NOMO-1 (cell line): ENCODE measurements around the gene SMAD5.

Experiments
- DNase-seq, 2 experiments: peaks; one replicate each; lab custom pipeline; 2025; ENCODE audit not compliant: unreplicated experiment in 2 of 2; lab: John Stamatoyannopoulos, UW

Gene SMAD5

DNA sequence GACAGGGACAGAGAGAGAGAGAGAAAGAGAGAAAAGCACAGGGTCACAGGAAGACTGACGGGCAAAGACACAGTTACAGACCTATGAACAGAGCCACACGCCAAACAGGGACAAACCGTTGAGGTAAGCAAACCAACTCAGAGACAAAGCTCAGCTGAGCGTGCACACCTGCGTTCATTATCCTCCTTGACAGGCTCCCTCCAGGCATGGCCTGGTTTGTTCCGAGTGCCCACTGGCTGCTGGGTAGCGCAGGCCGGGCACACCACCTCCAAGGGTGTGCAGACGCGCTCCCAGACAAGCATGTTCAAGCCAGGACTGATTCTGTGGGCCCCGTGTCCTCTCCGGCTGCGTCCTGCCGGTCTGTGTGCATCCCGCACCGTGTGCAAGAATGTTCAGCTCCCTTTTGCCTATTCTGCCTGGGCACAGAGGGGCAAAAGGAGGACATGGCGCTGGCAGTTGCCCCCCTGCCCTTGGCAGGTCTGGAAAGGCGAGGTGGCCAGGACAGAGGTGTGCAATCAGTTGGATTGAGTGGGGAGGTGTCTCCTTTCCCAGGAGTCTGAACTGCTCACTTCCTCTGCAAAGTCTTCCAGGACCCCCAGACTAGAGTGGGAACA lies 60.8 kb downstream of the SMAD5 start:
- DNase-seq, result no peak

DNA sequence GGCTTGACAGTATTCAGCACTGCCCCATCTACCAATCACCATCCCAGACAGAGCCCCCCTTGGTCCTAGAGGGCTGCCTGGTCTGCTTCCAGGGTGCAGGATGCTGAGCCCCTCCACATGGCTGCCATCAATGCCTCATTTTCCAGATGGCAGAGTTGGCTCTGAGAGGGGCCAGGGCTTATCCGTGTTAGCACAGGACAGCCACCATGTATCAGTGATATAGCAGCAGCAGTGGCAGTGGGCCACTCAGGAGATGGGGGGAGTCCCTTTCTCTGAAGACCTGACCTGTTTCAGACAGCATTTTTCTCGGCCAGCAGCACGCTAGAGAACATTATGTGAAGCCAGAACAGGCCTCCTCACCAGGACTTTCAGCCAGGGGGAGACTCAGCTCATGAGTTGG lies 61.9 kb downstream of the SMAD5 start:
- no peak for DNase-seq

DNA sequence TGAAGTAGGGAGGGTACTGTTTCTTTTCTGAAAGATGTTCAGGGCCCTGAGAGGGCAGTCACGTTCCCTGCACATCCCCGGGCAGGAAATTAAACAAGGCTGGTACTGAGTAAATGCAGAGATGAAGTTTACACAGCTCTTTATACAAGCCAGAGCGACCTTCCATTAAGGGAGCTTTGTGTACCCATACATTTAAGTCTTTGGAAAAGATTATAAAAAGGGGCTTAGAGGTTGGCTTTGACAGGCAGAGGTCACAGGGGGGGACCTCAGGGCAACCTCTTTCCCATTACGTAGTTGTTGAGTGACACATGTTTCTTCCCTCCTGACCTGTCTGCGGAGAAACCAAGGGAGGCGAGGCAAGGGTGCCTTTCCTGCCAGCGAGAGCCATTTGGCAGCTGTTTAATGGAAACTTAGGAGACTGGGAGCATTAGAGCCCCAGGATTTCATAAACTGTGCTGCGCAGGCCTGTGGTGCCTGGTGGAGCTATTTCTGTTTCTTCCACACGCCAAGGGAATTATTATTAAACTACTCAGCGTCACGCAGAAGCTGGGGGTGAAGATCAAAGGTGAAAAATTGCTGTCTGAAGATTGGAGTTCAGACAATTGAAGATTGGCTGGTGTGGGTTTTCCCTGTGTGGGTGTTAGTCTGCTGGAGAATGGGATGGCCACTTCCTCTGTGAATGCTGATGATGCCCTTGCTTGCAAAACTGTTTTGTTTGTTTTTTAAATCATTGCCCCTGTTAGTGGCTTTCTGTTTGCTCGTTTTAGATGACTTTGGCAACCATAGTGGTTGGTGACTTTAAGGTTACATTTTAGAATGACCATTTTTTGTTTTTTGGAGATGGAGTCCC lies 63.6 kb downstream of the SMAD5 start:
- no peak for DNase-seq

DNA sequence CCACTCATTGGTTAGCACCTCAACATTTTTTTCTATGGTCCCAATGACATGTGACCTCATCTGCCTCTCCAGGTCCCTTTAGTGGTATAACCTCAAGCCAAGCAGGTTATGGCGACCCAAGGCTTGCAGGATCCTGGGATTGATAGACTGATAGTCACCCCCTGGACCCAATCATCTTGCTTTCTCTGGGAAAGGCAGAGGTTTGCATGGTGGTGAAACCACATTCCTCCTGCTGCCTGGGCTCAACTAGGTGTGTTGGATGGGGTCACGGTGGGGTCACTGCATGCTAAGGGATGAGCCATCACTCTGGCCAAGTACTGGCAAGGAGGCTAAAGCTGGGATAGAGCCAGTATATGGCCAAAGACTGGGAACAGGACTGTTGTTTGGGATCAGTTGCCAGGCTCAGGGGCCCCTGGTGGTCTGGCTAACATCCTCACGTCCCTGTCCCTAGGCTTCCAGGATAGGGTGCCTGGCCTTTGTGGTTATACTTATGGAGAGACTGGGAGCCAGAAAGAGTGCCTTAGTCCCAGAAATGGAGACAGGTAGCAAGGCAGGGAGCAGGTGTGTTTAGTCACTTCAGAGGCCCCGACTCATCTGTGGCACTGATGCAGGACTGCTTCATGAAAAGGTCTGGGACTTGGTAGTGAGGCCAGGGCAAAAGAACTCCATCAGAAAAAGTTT lies 65.0 kb downstream of the SMAD5 start:
- no peak for DNase-seq

DNA sequence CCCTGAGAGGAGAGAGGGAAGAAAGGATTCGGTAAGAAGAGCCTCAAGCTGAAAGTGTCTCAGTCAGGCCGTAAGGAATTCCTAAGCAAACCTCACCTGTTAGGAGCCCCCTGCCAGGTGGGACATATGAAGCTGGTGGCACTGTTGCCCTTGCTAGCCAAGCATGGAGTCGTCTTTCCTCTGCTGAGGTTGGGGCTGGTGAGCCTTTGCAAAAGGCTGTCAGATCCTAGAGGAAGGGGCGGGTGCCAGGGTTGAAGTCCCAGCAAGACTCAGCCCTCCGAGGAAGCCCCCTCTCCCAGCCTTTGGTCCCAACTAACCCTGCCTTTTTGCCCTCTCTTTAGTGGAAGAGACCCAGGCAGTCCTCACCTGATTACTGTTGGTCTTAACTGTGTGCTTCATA lies 65.8 kb downstream of the SMAD5 start:
- no peak for DNase-seq

DNA sequence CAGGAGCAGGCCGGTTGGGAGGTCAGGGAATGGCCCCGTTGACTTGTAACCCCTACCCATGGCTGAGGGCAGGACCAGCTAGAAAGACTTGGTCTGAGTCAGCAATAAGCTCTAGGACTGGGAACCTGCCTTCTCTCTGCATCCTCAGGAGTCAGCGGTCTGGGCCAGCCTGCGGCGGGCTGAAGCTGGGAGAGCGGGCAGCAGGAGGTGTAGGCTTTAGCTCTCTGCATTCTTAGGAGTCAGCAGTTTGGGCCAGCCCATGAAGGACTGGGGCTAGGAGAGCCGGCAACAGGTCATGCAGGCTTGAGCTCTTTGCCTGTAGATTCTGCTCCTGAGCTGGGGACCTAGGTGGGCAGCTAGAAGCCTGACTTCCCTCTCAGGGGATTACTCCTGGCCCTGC lies 66.8 kb downstream of the SMAD5 start:
- no peak for DNase-seq

DNA sequence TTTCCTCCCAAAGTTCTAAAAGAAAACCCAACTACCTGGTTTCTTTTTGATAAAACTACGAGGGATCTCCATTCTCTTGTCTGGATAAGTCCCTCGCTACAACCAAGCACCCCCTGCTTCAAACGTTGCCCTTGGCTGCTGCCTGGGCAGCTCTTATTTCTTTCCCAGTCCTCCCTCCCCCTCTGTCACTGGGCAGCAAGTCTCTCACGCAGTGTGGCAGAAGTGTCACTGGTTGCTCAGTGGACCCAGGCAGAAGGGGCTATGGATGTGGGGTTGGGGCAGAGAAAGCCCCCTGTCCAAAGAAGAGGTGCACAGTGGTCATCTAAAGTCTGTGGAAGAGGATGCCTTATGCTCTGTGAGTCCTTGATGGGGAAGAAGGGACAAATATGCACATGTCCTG lies 67.5 kb downstream of the SMAD5 start:
- DNase-seq, result no peak

DNA sequence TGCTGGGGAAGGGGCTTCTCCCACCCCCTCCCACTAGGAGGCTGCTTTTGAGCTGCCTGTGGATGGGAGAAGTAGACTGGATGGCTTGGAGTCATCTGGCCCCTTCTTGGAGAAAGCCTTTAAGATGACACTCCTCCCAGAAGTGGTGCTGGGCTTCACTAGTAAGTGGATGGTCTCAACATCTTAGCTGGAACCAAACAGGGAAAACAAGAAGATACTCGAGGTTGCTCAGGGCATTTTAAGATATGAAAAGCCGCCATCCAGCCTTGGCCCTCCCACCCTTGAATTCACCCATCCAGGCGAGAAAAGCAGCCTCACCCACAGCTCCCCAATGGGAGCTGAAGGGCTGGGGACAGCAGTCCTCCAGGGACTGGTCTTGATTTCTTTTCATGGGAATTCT lies 68.1 kb downstream of the SMAD5 start:
- no peak for DNase-seq

DNA sequence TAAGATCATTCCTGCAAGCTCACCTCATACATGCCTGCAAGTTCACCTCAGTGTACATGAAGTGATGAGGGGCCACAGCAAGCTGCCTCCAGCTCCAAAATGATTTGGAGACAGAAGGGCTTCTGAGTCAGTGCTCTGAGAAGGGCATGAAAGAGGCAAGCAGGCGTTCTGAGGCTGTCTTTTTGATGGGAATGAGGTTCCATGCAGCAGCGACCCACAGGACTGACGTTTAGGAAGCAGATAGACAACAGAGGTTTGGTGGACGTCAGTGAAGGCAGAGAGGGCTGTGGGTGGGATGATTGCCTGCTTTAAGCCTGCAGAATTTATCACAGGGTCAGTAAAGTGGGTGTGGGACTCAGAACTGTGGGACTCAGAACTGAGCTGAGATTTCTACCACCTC lies 69.2 kb downstream of the SMAD5 start:
- no peak for DNase-seq

DNA sequence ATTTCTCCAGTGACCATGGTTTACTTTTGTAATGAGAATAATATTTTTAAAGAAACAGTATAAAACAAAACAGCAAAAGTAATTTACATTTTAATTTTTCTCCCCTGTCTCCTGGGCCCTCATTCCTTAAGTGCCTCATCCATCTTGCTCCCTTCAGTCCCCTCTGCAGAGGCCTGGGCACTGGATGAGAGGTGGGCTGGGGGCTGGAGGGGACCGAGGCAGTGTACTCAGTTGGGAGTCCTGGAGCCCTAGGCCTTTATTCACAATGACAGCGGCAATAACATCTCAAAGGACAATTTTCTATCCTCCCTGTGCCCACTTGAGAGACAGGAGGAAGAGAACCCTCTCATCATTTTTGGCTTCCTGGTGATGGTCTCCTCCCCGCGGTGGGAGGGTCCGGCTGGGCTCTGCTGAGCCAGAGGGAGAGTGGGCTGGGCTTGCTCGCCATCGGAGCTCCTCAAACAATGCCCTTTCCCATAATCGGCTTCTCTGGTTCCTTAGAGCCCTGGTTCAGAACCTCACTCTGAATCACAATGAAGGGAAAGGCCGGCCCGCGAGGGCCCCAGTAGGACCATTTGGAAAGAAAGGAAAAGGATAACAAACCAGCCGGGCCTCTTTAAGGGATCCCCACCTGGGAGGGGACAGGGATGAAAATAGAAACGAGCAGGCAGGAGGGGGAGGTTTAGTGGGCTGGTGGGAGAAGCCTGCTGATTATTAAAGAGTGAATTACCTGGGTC lies 70.0 kb downstream of the SMAD5 start:
- no peak for DNase-seq

DNA sequence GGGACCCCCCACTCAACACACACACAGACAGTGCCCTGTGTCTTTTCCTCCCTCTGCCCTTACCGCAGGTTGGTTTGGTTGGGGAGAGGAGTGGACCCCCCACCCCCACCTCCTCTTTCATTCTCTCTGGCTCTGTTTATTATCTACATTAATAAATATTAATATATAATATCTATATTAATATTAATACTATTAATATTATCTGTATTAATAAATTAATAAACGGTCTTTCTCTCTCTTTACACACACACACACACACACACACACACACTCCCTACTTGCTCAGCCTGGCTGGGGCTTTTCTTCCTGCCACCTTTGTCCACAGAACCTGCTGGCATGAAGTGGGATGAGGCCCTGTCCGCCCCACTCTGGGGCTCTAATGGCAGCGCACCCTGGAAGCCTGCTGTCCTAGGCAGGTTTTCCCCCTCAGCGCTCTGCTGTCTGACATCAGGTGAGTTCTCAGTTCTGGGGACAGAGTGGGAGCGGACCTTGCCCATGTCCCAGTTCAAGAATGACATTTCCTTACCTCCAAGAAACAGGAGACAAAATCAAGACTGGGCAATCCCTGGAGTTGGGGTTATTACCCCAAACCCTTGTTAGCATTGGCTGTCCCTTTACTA lies 70.8 kb downstream of the SMAD5 start:
- DNase-seq, result no peak

DNA sequence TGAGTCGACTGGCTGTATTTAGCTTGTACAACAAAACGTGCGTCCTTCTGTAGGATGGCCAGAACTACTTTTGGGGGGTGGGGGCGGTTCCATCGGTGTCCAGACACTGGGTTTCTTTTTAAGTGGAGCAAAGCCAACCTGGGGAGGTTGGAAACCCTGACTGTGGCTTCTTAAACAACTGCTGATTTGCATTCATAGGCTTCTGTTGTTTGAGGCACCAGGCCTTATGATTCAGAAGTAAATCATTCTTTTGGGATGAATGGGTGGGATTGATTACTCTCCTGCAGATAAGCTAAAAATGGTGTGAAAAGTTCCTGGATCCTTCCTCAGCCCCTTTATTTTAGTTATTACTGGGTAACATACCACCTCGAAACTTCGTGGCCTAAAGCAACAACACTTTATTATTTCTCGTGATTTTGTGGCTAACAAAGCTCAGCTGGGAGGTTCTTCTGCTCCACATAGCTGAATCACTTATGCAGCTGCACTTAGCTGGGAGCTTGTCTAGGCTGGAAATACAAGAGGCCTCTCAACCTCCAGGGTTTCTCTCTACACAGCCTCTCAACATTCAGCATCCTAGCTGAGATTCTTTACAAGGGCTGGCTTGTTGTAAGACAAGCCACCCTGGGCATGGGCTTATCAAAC lies 72.5 kb downstream of the SMAD5 start:
- DNase-seq, result no peak

DNA sequence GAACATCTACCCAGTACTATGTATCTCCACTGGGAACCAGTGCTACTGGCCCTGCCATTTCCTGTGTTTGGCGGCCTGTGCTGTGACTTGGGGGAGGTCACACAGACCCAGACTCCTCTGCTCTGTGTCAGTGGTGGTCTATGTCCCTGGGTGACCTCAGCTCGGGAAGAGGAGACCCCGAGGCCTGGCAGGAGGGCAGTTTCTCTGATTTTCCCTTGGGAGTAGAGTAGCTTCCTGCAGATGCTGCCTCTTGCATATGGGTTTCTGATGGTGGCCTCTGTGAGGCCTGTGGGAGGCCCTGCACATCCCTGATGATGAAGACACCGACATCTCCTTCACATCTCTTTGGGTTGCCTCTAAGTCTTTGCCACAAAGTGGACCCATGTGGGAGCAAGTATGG lies 73.3 kb downstream of the SMAD5 start:
- DNase-seq, result no peak

DNA sequence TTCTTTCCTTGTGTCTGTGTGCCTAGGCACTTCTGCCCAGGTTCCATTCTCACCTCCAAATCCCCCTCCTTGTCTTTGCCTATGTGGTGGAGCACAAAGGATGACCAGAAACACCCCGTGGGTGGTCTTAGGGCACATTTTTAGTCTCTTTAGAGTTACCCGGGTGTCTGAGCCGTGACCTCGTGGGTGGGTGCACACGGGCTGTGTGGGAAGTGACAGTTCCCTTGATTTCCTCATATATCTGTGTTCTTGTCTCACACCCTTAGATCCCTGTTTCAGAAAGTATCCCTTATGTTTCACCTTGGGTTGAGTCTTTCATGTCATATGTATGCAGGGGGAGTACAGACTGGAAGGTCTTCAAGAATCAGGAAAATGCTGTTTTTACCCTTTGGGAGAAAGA lies 73.7 kb downstream of the SMAD5 start:
- DNase-seq, result no peak

DNA sequence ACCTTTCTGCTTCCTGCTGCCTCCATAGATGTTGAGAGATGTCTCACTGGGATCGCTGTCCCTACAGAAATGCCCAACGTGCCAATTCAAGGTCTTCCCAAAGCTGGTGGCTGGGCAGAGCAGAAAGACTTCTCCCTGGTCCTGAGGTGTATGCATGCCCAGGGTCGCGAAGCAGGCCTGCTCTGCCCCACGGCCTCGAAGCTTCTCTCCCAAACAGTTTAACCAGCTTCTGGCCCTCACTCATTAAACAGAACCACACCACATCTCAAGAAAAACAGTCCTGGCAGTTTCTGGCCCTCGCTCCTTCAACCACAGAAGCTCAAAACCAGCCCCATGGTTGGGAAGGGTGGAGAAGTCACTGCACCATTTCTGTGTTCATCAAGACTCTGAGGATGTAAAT lies 75.0 kb downstream of the SMAD5 start:
- no peak for DNase-seq

DNA sequence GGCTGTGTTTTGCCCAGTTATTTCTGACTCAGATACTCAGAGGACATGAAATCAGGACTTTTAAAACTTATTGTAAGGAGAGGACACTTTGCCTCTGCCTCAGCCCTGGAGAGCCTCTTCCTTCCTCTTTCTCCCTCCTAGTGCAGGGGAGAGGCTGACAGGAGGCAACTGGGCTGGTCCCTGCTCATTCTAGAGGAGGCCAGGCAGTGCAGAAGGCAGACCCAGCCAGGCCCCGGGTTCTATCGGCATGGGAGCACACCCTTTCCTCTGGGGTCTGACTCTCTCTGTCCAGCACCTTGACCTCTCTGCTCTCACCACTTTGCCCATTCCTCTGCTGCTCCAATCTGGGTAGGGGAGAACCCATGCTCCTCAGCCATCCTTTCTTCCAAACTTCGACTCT lies 76.3 kb downstream of the SMAD5 start:
- peak; percentile 30 to 42 for DNase-seq

DNA sequence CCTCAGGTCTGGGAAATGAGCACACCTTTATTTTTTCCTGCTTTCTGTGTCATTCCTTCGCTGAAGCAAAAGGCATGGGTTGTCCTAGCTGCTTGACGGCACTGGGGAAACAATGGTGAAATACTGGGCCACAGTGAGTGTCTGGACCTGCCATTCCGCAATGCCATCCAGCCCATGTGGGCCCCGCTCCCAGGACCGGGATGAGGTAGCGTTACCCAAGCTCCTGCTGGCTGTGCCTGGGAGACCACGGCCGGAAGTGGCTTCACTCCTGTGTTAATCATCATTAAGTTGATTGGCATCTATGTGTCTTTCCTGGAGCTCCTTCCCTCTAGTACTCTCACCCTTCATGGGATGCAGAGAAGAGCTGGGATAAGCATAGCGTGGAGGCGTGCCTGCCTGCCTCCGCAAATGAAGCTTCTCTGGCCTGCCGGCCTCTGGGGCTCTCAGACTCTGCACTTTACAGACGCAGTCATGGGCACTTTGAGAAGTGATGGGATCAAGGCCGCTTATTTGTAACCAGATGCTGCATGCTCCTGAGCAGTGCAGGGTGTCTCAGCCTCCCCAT lies 76.8 kb downstream of the SMAD5 start:
- DNase-seq, result no peak

DNA sequence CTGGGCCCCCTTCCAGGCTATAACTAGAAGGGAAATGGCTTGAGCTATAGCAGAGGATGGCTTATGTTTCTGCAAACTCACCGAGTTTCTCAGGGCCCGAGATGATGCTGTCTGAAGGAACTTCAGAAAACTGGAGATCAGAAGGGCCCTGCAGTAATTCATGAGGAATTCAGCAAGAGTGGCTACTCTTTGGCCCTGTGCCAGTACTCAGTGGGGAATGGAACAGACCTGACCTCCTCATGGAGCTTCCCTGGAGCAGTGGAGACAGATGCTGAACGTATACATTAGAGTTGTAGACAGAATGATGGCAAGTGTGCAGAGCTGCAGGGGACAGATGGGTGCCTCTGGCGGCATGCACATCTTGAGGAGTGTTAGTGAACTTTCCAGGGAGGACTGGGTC lies 77.6 kb downstream of the SMAD5 start:
- DNase-seq, result no peak

DNA sequence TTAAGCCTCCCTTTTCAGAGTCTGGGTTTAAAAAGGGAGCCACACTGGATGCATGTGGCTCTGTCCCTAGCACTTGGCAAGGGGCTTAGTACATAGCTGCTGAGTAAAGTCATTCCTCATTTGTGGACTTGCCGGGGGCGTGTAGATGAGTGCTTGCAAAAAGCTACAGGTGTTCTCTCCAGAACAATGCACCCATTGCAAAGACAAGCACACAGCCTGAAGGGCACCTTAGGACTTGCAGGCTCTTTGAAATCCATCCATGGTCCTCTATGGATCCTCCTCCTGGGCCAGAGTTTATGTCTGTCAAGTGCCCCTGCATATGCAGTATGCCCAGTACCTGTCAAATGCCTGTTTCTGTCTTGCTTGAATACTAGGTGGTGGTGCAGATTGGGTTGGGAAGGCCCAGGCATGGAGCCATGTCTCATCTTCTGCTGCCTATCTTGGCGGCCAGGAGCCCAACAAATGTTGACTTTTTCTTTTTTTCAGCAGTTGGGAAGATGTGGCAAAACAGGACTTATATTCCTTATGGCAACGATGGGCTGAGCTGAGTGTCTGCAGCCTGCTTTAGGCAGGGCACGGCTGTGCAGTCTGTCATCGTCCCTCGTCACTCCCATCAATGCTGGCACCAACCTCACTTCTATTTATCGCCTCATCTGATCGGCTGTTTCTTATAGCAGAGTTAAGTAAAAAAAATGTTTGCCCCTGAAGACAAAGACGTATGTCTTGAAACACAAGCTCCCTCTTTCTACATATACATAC lies 78.8 kb downstream of the SMAD5 start:
- no peak for DNase-seq
